Keratinocyte (primary cell): Measurements from ENCODE around the gene MAPK12.

ENCODE experiments used
- CTCF ChIP-seq, 3 experiments: IDR thresholded peaks in 1 of 3; conservative IDR thresholded peaks in 1 of 3; optimal IDR thresholded peaks in 1 of 3; 2 replicates in 2 of 3; 3 replicates in 1 of 3; pipeline versions ENCODE3 to v1.5.1; 2011; ENCODE audit warnings: low read length in 3 of 3, mild to moderate bottlenecking in 3 of 3, moderate library complexity in 2 of 3, control low read depth in 1 of 3, inconsistent platforms in 1 of 3; ENCODE audit not compliant: insufficient read depth in 2 of 3; ENCODE audit errors: extremely low read depth in 1 of 3
- EZH2 ChIP-seq: IDR thresholded peaks from one replicate; pipeline ENCODE4 v1.6.1; 2012; ENCODE audit warnings: inconsistent platforms, mild to moderate bottlenecking, low read length, moderate library complexity

DNA sequence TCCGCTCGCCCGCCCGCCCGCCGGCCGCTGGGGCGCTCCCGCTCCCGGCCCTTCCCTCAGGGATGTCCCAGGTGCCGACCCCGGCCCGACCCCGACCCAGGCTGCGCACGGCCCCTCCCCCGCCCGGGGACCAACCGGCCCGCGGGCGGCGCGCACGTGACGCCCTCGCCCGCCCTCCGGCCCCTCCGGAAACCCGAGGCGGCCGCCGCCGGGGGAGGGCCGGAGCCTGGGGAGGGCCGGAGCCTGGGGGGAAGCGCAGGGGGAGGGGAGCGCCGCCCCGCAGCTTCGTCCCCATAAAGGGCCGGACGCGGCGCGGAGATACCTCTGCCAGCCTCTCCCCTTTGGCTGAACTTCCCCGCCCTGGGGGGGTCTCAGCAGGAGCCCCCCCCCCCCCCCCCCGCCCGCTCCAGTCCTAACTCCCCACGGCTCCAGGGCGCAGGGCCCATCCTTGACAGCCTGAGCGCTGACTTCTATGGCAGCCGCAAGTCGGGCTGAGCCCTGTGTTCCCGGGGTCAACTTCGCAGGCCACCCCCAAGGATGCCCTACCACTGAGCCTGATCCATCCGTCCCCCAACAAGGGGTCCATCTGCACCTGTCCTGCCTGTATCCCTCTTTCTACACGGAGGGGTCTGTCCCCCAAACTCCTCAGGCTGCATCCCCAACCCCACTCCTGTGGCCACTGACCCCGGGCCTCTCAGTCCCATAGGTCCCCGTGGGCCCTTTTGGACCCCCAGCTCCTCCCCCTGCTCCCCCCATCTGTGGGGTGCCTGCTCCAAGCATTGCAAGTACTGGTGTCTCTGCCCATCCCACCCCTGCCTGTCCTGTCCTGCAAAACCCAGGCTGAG, at the start of gene MAPK12:
- TF ChIP-seq CTCF (optimal IDR thresholded peaks at IDR 0.05 in 1 of 3, IDR thresholded peaks at IDR 0.05 in 1 of 3, conservative IDR thresholded peaks at IDR 0.05 in 1 of 3; ENCODE audit: extremely low read depth in 1 of 3, insufficient read depth in 2 of 3, low read length in 3 of 3) (no peak), EZH2 (no peak)
